NT2/D1 (cell line): Measurements from ENCODE around the gene ILK.

Experiments
- SUZ12 ChIP-seq: IDR thresholded peaks from 2 replicates; pipeline ENCODE4 v1.6.1; 2011; ENCODE audit not compliant: insufficient read length, insufficient read depth; ENCODE audit errors: extremely low read depth
- ZNF274 ChIP-seq: IDR thresholded peaks from 2 replicates; pipeline ENCODE4 v1.6.1; 2011; ENCODE audit warnings: mild to moderate bottlenecking, low read depth, low read length

- no peak for TF ChIP-seq SUZ12
- TF ChIP-seq ZNF274: no peak
Observed at GRCh38 chr11:6569706-6570105, 33.9 kb upstream of the ILK start.
